Endodermal cell (in vitro differentiated cells): ENCODE data around the gene PIAS2. TPM values are rescaled to one million over a fixed set of nuclear protein-coding genes. Genes with fewer than 3 reads are reported as not detected.

Experiments used
- DNase-seq: peaks from one replicate; pipeline ENCODE4 v3.0.0-alpha.2; 2017
- H3K27ac ChIP-seq: 2 replicates; pipeline ENCODE4 v1.5.1; 2013; ENCODE audit warnings: mild to moderate bottlenecking, low read depth, low read length, moderate library complexity
- H3K27me3 ChIP-seq: 2 replicates; pipeline ENCODE4 v1.6.1; 2013; ENCODE audit warnings: mild to moderate bottlenecking, low read length, moderate library complexity; ENCODE audit not compliant: insufficient read depth, control insufficient read depth, poor library complexity, severe bottlenecking
- H3K36me3 ChIP-seq: 2 replicates; pipeline ENCODE4 v1.7.0; 2013; ENCODE audit warnings: mild to moderate bottlenecking, low read length, moderate library complexity; ENCODE audit not compliant: control insufficient read depth, insufficient read depth
- H3K4me1 ChIP-seq: one replicate; pipeline ENCODE4 v1.7.0; 2013; ENCODE audit warnings: low read length; ENCODE audit not compliant: control insufficient read depth, insufficient read depth
- H3K4me3 ChIP-seq: 2 replicates; pipeline ENCODE4 v1.5.1; 2013; ENCODE audit warnings: mild to moderate bottlenecking, low read length, moderate library complexity
- H3K9ac ChIP-seq: 2 replicates; pipeline ENCODE4 v1.6.1; 2013; ENCODE audit warnings: mild to moderate bottlenecking, low read length, moderate library complexity; ENCODE audit not compliant: poor library complexity, severe bottlenecking; ENCODE audit errors: extremely low read depth
- H3K9me3 ChIP-seq: 2 replicates; pipeline ENCODE4 v1.6.1; 2013; ENCODE audit warnings: mild to moderate bottlenecking, low read length, moderate library complexity; ENCODE audit not compliant: control insufficient read depth
- H3K27ac Mint-ChIP-seq: 2 replicates; pipeline ENCODE4 v1.8.0; 2020; ENCODE audit warnings: mixed read lengths
- H3K27me3 Mint-ChIP-seq: 2 replicates; pipeline ENCODE4 v1.8.0; 2021; ENCODE audit warnings: mild to moderate bottlenecking, mixed read lengths; ENCODE audit not compliant: insufficient read depth
- H3K36me3 Mint-ChIP-seq: 2 replicates; pipeline ENCODE4 v1.8.0; 2020; ENCODE audit warnings: low read depth, mixed read lengths
- H3K4me1 Mint-ChIP-seq: 2 replicates; pipeline ENCODE4 v1.8.0; 2020; ENCODE audit warnings: mixed read lengths
- H3K4me3 Mint-ChIP-seq: 2 replicates; pipeline ENCODE4 v1.8.0; 2020; ENCODE audit warnings: mild to moderate bottlenecking, moderate library complexity, mixed read lengths
- H3K9me3 Mint-ChIP-seq: 2 replicates; pipeline ENCODE4 v1.8.0; 2020; ENCODE audit warnings: mild to moderate bottlenecking, mixed read lengths
- CTCF ChIP-seq: fragments of 200-600 bp; sonication (generic); conservative IDR thresholded peaks from 2 replicates; pipeline ENCODE4 v1.5.0; 2021; ENCODE audit warnings: antibody characterized with exemption, mild to moderate bottlenecking
- WGBS, 2 experiments: methylation state at CpG; one replicate each; pipeline versions ENCODE4 v1.1.5 to v1.1.7; 2013; ENCODE audit warnings: missing lambda C conversion rate in 2 of 2, mixed read lengths in 1 of 2; ENCODE audit not compliant: insufficient coverage in 1 of 2, insufficient read length in 1 of 2; 5-methylcytosine and 5-hydroxymethylcytosine counted together
- total RNA-seq, 2 donors: library from RNA; stranded (reverse); fragmentation: NEBNext Ultra II Directional in 1 of 2; extraction: Animal tissue kit (Norgen Biotek cat#: 25700) in 1 of 2; gene quantifications; 2 replicates in 1 of 2; 3 replicates in 1 of 2; pipeline ENCODE4 v1.2.1, GENCODE V29; 2021

Gene PIAS2
- total RNA-seq, 2 donors from 2014 or later: 34.8 to 52.0 TPM

- no peaks in the 10 kb centered on the region for H3K27me3 Mint-ChIP-seq
- no peak for TF ChIP-seq CTCF
- no peak for DNase-seq
- Histone ChIP-seq H3K4me1 (no peaks in the 10 kb centered on the region), H3K36me3 (peaks cover 33% of the 10 kb centered on the region), H3K27ac (no peak overlapping the region), H3K9me3 (no peaks in the 10 kb centered on the region), H3K27me3 (no peaks in the 10 kb centered on the region), H3K9ac (no peak overlapping the region), H3K4me3 (no peak overlapping the region)
- no peak overlapping the region for H3K27ac Mint-ChIP-seq
- H3K4me3 Mint-ChIP-seq: no peak overlapping the region
- H3K9me3 Mint-ChIP-seq: no peaks in the 10 kb centered on the region
- peaks cover 36% of the 10 kb centered on the region for H3K36me3 Mint-ChIP-seq
- no peaks in the 10 kb centered on the region for H3K4me1 Mint-ChIP-seq
These were observed 86.7 kb downstream of the PIAS2 start for GRCh38 chr18:46830633-46831032.

- H3K9me3 ChIP-seq: no peaks in the 10 kb centered on the region
- peaks cover 28% of the 10 kb centered on the region for H3K36me3 ChIP-seq
- 100% methylated on average over 1 of the region's 1 CpG; no CpG with 5 or more reads in 1 of the 2 experiments for WGBS, 2 experiments
- DNase-seq: no peak
- H3K9ac ChIP-seq: no peak overlapping the region
- Mint-ChIP-seq H3K27me3 (no peaks in the 10 kb centered on the region), H3K36me3 (peaks cover 33% of the 10 kb centered on the region), H3K27ac (no peak overlapping the region), H3K9me3 (no peaks in the 10 kb centered on the region), H3K4me1 (no peaks in the 10 kb centered on the region), H3K4me3 (no peak overlapping the region)
- H3K27me3 ChIP-seq: no peaks in the 10 kb centered on the region
- TF ChIP-seq CTCF: peak; percentile 66
- no peaks in the 10 kb centered on the region for H3K4me1 ChIP-seq
- no peak overlapping the region for H3K27ac ChIP-seq
- H3K4me3 ChIP-seq: no peak overlapping the region
These were observed 87.4 kb downstream of the PIAS2 start for GRCh38 chr18:46829947-46830346.

GRCh38 chr18:46829531-46829930 lies 87.8 kb downstream of the PIAS2 start:
- Mint-ChIP-seq H3K27ac (no peak overlapping the region), H3K4me3 (no peak overlapping the region), H3K36me3 (peaks cover 30% of the 10 kb centered on the region), H3K9me3 (no peaks in the 10 kb centered on the region), H3K27me3 (no peaks in the 10 kb centered on the region), H3K4me1 (no peaks in the 10 kb centered on the region)
- Histone ChIP-seq H3K4me1 (no peaks in the 10 kb centered on the region), H3K27me3 (no peaks in the 10 kb centered on the region), H3K9ac (no peak overlapping the region), H3K27ac (no peak overlapping the region), H3K36me3 (peaks cover 24% of the 10 kb centered on the region), H3K4me3 (no peak overlapping the region), H3K9me3 (no peaks in the 10 kb centered on the region)
- 90 to 91% methylated on average over 4 of the region's 4 CpGs for WGBS, 2 experiments
- TF ChIP-seq CTCF: no peak
- DNase-seq: no peak
